ENCODE measurements around the gene FNDC3B.

GRCh38 chr3:172217877-172218276 lies 178.5 kb downstream of the FNDC3B start:
- TF ChIP-seq CTCF (IDR thresholded peaks at IDR 0.05) (no peak), ZFX (IDR thresholded peaks at IDR 0.05; ENCODE audit: borderline replicate concordance) (no peak)
